HG02763 (cell line): ENCODE results near the gene SH3GL1.
A peak's percentile ranks its signal among the peaks of the same experiment; 100 is the strongest.

Source experiments
- ATAC-seq: cut with Tn5 transposase; IDR thresholded peaks from one replicate; pipeline ENCODE4 v1.9.1; 2021; ENCODE audit warnings: mild to moderate bottlenecking, moderate library complexity; ENCODE audit not compliant: unreplicated experiment

Gene SH3GL1

GRCh38 chr19:4376028-4376670 is 24.2 kb downstream of the SH3GL1 start:
- ATAC-seq: no peak

GRCh38 chr19:4375164-4376027 is 25.0 kb downstream of the SH3GL1 start:
- ATAC-seq: no peak

GRCh38 chr19:4374498-4375163 is 25.7 kb downstream of the SH3GL1 start:
- no peak for ATAC-seq

- ATAC-seq: no peak
These were observed 26.5 kb downstream of the SH3GL1 start for GRCh38 chr19:4373601-4374497.

GRCh38 chr19:4373013-4373367 is 27.4 kb downstream of the SH3GL1 start:
- no peak for ATAC-seq

- no peak for ATAC-seq
These were observed 28.0 kb downstream of the SH3GL1 start for GRCh38 chr19:4372165-4373012.

- ATAC-seq: no peak
These were observed 28.8 kb downstream of the SH3GL1 start for GRCh38 chr19:4371247-4372164.

- no peak for ATAC-seq
These were observed 29.8 kb downstream of the SH3GL1 start for GRCh38 chr19:4370418-4371041.

- peak; percentile 40 for ATAC-seq
These were observed 30.5 kb downstream of the SH3GL1 start for GRCh38 chr19:4369888-4370260.

GRCh38 chr19:4369109-4369887 is 31.0 kb downstream of the SH3GL1 start:
- peak; percentile 47 for ATAC-seq

GRCh38 chr19:4368128-4368820 is 32.1 kb downstream of the SH3GL1 start:
- no peak for ATAC-seq

- no peak for ATAC-seq
These were observed 32.6 kb downstream of the SH3GL1 start for GRCh38 chr19:4367781-4368127.

- ATAC-seq: no peak
These were observed 33.0 kb downstream of the SH3GL1 start for GRCh38 chr19:4367336-4367723.

- no peak for ATAC-seq
These were observed 33.5 kb downstream of the SH3GL1 start for GRCh38 chr19:4366666-4367335.

GRCh38 chr19:4365791-4366665 is 34.3 kb downstream of the SH3GL1 start:
- ATAC-seq: no peak

GRCh38 chr19:4365341-4365740 is 35.0 kb downstream of the SH3GL1 start:
- ATAC-seq: no peak
